PC-3 (cell line): ENCODE results near the gene ZNF611.
"Not testable (repeated sequence)": the region's sequence is repeated elsewhere in the genome, so short reads cannot be mapped to it uniquely, and the experiment has no call there.

Experiments used
- CTCF ChIP-seq: fragments of 300-600 bp; sonication (generic); conservative IDR thresholded peaks from 2 replicates; pipeline ENCODE4 v1.5.1; 2017; ENCODE audit warnings: antibody characterized with exemption, low read depth, mild to moderate bottlenecking, low read length
- EZH2phosphoT487 ChIP-seq: fragments of 300-600 bp; sonication (generic); IDR thresholded peaks from 2 replicates; pipeline ENCODE4 v1.6.1; 2018; ENCODE audit warnings: mild to moderate bottlenecking, antibody characterized with exemption, low read length, borderline replicate concordance

GRCh38 chr19:52713051-52713450 is 21.8 kb downstream of the ZNF611 start:
- TF ChIP-seq EZH2phosphoT487, CTCF: not testable (repeated sequence)
